ENCODE measurements around the gene FOXN4. TPM values are rescaled to one million over a fixed set of nuclear protein-coding genes. Genes with fewer than 3 reads are reported as not detected.

Gene FOXN4
- total and polyA plus RNA-seq, 8 donors: 0.51 to 2.0 (median 1.1) TPM; not detected in 2

DNA sequence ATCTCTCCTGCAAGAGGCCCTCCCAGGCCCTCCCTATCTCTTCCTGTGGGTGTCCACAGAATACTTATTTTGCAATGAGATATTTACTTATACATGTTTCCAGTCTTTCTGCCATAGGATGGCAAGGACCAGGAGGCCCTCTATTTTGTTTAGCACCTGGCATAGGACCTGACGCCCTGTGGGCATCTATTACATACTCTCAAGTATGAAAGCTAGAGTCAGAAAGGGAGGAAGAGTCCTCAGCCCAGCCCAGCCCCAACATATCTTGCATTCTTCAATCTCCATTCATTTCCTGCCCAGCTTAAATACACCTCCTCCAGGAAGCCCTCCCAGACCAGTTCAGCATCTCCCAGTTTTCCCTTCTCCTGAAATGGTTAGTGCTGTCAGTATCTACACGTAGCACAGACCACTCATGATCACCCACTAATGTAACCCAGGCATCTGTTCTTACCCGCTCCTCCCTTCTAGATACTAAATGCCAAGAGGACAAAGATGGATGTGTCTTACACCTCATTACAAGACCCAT, 7.4 kb downstream of the FOXN4 start:
- peaks cover 6 to 57% of the 10 kb centered on the region in 2 donors for H3K27me3 ChIP-seq
- H3K4me3 ChIP-seq: no peak overlapping the region
- H3K4me1 ChIP-seq: no peaks in the 10 kb centered on the region
- H3K27ac ChIP-seq: no peak overlapping the region
- DNase-seq (no peak), ATAC-seq (no peak)
- TF ChIP-seq, protein P1, sequence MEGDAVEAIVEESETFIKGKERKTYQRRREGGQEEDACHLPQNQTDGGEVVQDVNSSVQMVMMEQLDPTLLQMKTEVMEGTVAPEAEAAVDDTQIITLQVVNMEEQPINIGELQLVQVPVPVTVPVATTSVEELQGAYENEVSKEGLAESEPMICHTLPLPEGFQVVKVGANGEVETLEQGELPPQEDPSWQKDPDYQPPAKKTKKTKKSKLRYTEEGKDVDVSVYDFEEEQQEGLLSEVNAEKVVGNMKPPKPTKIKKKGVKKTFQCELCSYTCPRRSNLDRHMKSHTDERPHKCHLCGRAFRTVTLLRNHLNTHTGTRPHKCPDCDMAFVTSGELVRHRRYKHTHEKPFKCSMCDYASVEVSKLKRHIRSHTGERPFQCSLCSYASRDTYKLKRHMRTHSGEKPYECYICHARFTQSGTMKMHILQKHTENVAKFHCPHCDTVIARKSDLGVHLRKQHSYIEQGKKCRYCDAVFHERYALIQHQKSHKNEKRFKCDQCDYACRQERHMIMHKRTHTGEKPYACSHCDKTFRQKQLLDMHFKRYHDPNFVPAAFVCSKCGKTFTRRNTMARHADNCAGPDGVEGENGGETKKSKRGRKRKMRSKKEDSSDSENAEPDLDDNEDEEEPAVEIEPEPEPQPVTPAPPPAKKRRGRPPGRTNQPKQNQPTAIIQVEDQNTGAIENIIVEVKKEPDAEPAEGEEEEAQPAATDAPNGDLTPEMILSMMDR (IDR thresholded peaks at IDR 0.05): no peak
- intact Hi-C loops (cut with DNase I): no loop called here
- no peaks in the 10 kb centered on the region for H3K9me3 ChIP-seq
- H3K36me3 ChIP-seq: no peaks in the 10 kb centered on the region

DNA sequence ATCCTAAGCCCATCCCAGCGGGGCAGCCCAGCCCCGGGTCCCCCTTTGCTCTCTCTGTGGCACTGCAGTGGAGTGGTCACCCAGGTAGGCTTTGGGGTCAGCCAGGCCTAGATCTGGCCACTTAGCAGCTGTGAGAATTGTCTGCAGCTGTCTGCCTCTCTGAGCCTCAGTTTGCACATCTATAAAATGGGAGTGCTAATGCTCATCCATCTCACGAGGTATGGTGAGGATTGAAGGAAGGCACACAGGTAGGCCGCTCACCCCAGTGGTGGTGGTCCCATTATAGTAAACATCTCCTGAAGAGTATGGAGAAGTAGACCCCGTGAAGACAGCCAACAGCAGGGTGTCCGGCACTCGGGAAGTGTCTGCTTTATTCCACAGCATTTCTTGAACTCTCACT, 9.2 kb downstream of the FOXN4 start:
- Histone ChIP-seq H3K4me3 (no peak overlapping the region), H3K27ac (no peak overlapping the region), H3K36me3 (no peaks in the 10 kb centered on the region), H3K9me3 (no peaks in the 10 kb centered on the region), H3K27me3 (peaks cover 0 to 52% of the 10 kb centered on the region in 2 donors), H3K4me1 (no peaks in the 10 kb centered on the region)
- intact Hi-C loops (cut with DNase I): no loop called here
- TF ChIP-seq, protein P1 (IDR thresholded peaks at IDR 0.05): no peak
- DNase-seq (no peak), ATAC-seq (no peak)

DNA sequence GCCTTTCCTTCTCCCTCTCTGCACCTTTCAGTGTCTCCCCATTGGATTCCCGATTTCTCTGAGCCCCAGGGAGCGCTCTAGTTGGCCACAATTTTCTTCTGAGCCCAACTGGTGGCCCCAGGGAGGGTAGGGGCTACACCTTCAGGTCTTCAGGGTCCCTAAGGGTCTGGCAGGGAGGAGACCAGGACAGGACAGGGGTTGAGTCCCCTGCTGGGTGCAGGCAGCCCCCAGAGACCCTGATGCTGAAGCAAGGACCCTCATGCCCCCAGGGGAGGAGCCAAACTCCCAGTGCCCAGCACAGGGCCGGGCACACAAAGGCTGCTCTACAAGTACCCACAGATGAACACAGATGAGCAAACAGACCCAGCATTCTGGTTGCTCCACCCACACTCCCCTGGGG, 12.7 kb downstream of the FOXN4 start:
- intact Hi-C loops (cut with DNase I): no loop called here
- no peak for DNase-seq
- no peaks in the 10 kb centered on the region for H3K4me1 ChIP-seq
- ATAC-seq: no peak
- no peaks in the 10 kb centered on the region for H3K9me3 ChIP-seq
- no peaks in the 10 kb centered on the region for H3K36me3 ChIP-seq
- no peak overlapping the region for H3K4me3 ChIP-seq
- TF ChIP-seq, protein P1 (IDR thresholded peaks at IDR 0.05): no peak
- H3K27ac ChIP-seq: no peak overlapping the region
- H3K27me3 ChIP-seq: peaks cover 0 to 54% of the 10 kb centered on the region in 2 donors

DNA sequence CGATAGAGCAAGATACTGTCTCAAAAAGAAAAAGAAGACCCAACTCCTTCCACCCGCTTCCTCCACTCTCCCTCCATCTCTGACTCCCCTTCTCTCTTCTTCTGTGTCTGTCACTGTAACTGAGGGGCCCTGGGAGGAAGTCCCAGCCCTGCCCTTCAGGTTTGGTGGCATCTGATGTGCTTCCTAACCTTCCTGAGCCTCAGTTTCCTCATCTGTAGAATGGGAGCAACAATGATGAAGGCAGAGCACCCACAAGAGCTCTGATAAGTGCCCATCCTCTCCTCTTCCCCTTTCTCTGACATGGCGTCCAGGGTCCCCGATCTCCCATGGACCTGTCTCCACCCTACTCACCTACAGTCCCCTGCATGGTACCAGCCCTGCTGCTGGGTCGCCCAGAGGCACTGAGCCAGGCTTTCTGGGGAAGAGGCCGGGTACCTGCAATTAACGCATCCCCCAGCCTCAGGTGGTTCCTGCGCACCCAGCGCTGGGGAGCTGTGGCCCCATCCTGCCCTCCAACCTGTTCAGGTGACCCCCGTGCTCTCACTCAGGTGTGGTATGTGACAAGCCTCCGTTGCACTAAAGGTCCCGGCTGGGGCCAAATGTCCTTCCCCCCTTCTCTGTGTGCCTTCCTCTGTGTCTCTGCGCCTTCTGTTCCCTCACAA, 13.2 kb downstream of the FOXN4 start:
- ATAC-seq (no peak), DNase-seq (no peak)
- no peaks in the 10 kb centered on the region for H3K4me1 ChIP-seq
- TF ChIP-seq, protein P1 (IDR thresholded peaks at IDR 0.05): no peak
- intact Hi-C loops (cut with DNase I): no loop called here
- H3K36me3 ChIP-seq: no peaks in the 10 kb centered on the region
- H3K4me3 ChIP-seq: no peak overlapping the region
- H3K27me3 ChIP-seq: peaks cover 0 to 54% of the 10 kb centered on the region in 2 donors
- no peaks in the 10 kb centered on the region for H3K9me3 ChIP-seq
- no peak overlapping the region for H3K27ac ChIP-seq

DNA sequence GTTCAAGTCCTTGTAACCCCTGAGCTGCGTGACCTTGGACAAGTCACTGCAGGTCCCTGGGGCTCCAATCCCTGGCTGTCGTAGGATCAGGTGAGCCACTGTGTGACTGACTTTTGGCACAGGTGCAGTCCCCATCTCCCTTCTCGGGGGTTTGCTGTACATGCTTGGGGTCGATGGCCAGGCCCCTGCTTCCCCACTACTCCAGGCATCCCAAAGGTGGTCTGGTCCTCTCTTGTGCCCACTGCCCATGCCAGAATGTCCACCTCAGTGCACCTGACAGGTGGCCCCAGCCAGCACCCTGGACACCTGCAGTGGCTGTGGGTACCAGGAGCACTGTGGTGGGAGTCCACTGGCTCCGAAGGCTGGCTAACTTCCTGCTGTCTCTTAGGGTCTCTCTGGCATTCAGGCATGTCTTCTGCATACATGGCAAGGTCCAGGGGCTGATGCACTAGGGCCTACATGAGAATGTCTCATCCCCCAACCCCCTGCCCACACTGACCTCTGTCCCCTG, 14.7 kb downstream of the FOXN4 start:
- Histone ChIP-seq H3K9me3 (no peaks in the 10 kb centered on the region), H3K27me3 (peaks cover 0 to 58% of the 10 kb centered on the region in 2 donors)
- intact Hi-C loops (cut with DNase I): no loop called here

More for the DNA sequence above, 14.7 kb downstream of the FOXN4 start:
- Histone ChIP-seq H3K36me3 (no peaks in the 10 kb centered on the region), H3K4me1 (no peaks in the 10 kb centered on the region), H3K27ac (no peak overlapping the region), H3K4me3 (no peak overlapping the region)
- TF ChIP-seq, protein P1 (IDR thresholded peaks at IDR 0.05): no peak
- ATAC-seq (no peak), DNase-seq (no peak)
